BJ (cell line): Measurements from ENCODE around the gene MPP2. TPM values are rescaled to one million over a fixed set of nuclear protein-coding genes. Genes with fewer than 3 reads are reported as not detected.

Source experiments
- CTCF ChIA-PET: fragments of 350-600 bp; formaldehyde crosslinking; extraction: SDS; loops from one replicate; lab custom pipeline; 2021; ENCODE audit warnings: antibody characterized with exemption, inconsistent platforms; lab: Yijun Ruan, JAX
- POLR2A ChIA-PET: fragments of 300-600 bp; sonication (Branson Sonifier 250); formaldehyde crosslinking; extraction: SDS; loops from one replicate; lab custom pipeline; 2021; ENCODE audit warnings: antibody characterized with exemption; lab: Charles Lee
- DNase-seq: peaks from one replicate; pipeline ENCODE4 v3.0.0-alpha.2; 2011; ENCODE audit warnings: low read depth
- H3K27me3 ChIP-seq: 2 replicates; pipeline ENCODE4 v1.6.0; 2011; ENCODE audit warnings: low read length; ENCODE audit not compliant: control insufficient read depth, insufficient read depth
- H3K36me3 ChIP-seq: 2 replicates; pipeline ENCODE4 v1.5.1; 2011; ENCODE audit warnings: low read length; ENCODE audit not compliant: control insufficient read depth, insufficient read depth
- H3K4me3 ChIP-seq: 2 replicates; pipeline ENCODE4 v1.5.1; 2011; ENCODE audit warnings: low read depth, mild to moderate bottlenecking, control low read depth, low read length
- polyA plus RNA-seq: library from polyadenylated mRNA; depleted of rRNA; stranded (reverse); fragments of >200 nt; gene quantifications from 2 replicates; pipeline ENCODE4 v1.2.3, GENCODE V29; 2011
- TF ChIP-seq, protein P1 (sequence below): IDR thresholded peaks from 2 replicates; pipeline ENCODE4 v1.5.1; 2011; ENCODE audit warnings: low read depth, mild to moderate bottlenecking, control low read depth, inconsistent platforms, low read length, moderate library complexity; ENCODE audit not compliant: insufficient read depth

MPP2 gene
- polyA plus RNA-seq, 1 experiment = 5.3 TPM

DNA sequence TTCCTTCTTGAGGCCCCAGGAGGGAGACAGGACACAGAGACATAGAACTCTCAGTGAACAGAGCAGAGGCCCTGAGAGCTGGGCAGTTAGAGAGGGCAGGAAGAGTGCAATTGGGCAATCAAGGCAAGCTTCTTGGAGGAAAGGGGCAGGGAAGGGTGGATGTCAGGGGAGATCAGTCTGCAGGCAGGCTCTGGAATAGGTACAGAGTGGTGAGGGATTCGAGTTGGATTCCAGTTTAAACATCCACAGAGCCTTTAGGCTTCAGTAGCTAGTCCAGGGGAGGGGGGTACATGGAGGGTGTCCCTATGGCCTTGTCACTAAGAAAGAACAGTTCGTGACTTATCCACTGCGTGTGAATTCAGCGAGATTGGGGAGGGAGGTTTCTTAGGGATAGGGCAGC is 44.4 kb upstream of the MPP2 start:
- TF ChIP-seq, protein P1, sequence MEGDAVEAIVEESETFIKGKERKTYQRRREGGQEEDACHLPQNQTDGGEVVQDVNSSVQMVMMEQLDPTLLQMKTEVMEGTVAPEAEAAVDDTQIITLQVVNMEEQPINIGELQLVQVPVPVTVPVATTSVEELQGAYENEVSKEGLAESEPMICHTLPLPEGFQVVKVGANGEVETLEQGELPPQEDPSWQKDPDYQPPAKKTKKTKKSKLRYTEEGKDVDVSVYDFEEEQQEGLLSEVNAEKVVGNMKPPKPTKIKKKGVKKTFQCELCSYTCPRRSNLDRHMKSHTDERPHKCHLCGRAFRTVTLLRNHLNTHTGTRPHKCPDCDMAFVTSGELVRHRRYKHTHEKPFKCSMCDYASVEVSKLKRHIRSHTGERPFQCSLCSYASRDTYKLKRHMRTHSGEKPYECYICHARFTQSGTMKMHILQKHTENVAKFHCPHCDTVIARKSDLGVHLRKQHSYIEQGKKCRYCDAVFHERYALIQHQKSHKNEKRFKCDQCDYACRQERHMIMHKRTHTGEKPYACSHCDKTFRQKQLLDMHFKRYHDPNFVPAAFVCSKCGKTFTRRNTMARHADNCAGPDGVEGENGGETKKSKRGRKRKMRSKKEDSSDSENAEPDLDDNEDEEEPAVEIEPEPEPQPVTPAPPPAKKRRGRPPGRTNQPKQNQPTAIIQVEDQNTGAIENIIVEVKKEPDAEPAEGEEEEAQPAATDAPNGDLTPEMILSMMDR = no peak
- H3K4me3 ChIP-seq = no peak overlapping the region
- no peaks in the 10 kb centered on the region for H3K36me3 ChIP-seq
- peaks cover 44% of the 10 kb centered on the region for H3K27me3 ChIP-seq
- ChIA-PET POLR2A (no interaction called here), CTCF (interaction anchor here (0.8 to 1.2 kb wide), 3 partner anchors 8 to 217 kb away, joined by 3 to 4 read pairs (median 4); no protein-coding TSS in a partner anchor)
- no peak for DNase-seq

DNA sequence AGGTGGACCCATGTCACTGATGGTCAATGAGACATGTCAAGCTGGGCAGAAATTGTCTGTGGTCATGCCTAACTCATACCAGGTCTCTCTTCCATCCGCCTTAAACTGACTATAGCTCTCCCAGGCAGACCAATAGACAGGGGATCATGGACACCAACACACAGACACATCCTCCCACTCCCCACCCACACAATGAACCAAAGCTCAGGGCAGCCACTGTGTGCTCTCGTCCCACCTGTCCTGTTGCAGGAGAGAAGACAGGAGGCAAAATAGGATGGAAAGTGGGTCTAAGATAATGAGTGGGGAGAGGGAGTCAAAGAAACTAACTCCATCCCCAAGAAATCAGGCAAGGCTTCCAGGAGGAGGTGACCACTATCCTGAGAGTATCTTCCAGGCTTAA is 43.2 kb upstream of the MPP2 start:
- POLR2A ChIA-PET = no interaction called here
- CTCF ChIA-PET = interaction anchor here (0.8 to 1.4 kb wide), 2 partner anchors 10 to 43 kb away, joined by 3 to 4 read pairs; no protein-coding TSS in a partner anchor
- H3K27me3 ChIP-seq = peaks cover 42% of the 10 kb centered on the region
- DNase-seq = no peak
- TF ChIP-seq, protein P1 = no peak
- H3K36me3 ChIP-seq = no peaks in the 10 kb centered on the region
- H3K4me3 ChIP-seq = no peak overlapping the region

DNA sequence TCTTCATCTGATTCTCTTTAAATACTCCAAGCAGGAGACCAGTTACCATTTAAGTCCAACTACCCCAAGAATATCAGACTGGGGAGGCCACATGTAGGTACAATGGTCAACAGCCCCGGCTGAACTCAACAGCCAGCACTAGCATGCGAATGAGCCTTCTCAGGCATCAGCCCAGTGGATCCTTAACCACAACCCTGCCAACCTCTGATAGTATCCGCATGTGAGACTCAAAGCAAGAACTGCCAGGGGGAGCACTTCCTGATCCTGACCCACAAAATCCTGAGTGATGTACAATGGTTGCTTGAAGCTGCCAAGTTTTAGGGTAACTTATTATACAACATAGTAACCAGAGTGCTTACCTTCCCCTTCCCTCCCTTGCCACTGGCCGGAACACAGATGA is 42.4 kb upstream of the MPP2 start:
- CTCF ChIA-PET = interaction anchor here (0.8 kb wide), 1 partner anchor 9 kb away, joined by 3 read pairs; no protein-coding TSS in a partner anchor
- no peak overlapping the region for H3K4me3 ChIP-seq
- H3K36me3 ChIP-seq = no peaks in the 10 kb centered on the region
- TF ChIP-seq, protein P1 = no peak
- POLR2A ChIA-PET = no interaction called here
- H3K27me3 ChIP-seq = peaks cover 39% of the 10 kb centered on the region
- no peak for DNase-seq

DNA sequence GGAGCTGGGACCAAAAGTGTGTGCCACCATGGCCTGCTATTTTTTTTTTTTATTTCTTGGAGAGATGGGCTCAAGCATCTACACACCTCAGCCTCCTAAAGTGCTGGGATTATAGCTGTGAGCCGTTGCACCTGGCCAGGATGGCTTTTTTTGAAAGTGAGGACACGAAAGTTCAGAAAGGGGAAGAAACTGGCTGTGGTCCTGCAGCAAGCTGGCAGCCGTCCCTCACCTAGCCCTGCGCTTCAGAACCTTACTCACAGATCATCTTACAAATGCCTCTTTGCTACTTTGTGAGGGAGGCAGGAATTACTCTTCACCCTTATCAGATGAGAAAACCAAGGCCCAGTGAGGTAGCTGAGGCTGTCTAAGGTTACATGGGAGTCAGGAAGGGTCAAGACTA is 39.4 kb upstream of the MPP2 start:
- CTCF ChIA-PET = interaction anchor here (0.7 to 7.1 kb wide), 10 partner anchors 21 to 222 kb away, joined by 3 to 108 read pairs (median 4); no protein-coding TSS in a partner anchor
- TF ChIP-seq, protein P1 = no peak
- Histone ChIP-seq H3K36me3 (no peaks in the 10 kb centered on the region), H3K27me3 (peaks cover 12% of the 10 kb centered on the region), H3K4me3 (no peak overlapping the region)
- POLR2A ChIA-PET = no interaction called here
- no peak for DNase-seq

DNA sequence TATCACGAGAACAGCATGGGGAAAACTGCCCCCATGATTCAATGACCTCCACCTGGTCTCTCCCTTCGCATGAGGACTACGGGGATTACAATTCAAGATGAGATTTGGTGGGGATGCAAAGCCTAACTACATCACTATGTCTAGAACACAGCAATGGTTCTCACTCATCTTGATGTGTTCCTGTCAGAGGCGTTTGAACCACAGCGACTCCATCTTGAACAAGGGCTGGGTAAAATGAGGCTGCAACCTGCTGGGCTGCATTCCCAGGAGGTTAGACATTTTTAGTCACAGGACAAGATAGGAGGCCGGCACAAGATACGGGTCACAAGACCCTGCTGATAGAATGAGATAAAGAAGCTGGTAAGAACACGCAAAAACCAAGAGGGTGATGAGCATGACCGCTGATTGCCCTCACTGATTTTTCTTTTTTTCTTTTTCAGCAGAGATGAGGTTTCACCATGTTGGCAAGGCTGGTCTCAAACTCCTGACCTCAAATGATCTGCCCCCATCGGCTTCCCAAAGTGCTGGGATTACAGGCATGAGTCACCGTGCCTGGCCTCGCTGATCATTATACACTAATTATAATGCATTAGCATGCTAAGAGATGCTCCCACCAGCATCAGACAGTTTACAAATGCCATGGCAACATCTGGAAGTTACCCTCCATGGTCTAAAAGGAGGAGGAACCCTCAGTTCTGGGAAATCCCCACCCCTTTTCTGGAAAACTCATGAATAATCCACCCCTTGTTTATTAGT is 37.9 kb upstream of the MPP2 start:
- no peak for DNase-seq
- ChIA-PET CTCF (interaction anchor here (0.6 to 7.1 kb wide), 14 partner anchors 9 to 412 kb away, joined by 3 to 108 read pairs (median 8); partner anchors contain the start of genes ASB16, NAGS and PYY), POLR2A (no interaction called here)
- H3K36me3 ChIP-seq = no peaks in the 10 kb centered on the region
- TF ChIP-seq, protein P1 = no peak
- no peak overlapping the region for H3K4me3 ChIP-seq
- no peaks in the 10 kb centered on the region; the same call in 1 of the 2 replicates for H3K27me3 ChIP-seq
